GM19099 (cell line): Measurements from ENCODE around the gene CAMK2A.

Experiments used
- POLR2A ChIP-seq: IDR thresholded peaks from 3 replicates; pipeline ENCODE4 v1.6.1; 2011; ENCODE audit warnings: low read depth; ENCODE audit not compliant: insufficient read length; ENCODE audit errors: extremely low read depth

CAMK2A gene

DNA sequence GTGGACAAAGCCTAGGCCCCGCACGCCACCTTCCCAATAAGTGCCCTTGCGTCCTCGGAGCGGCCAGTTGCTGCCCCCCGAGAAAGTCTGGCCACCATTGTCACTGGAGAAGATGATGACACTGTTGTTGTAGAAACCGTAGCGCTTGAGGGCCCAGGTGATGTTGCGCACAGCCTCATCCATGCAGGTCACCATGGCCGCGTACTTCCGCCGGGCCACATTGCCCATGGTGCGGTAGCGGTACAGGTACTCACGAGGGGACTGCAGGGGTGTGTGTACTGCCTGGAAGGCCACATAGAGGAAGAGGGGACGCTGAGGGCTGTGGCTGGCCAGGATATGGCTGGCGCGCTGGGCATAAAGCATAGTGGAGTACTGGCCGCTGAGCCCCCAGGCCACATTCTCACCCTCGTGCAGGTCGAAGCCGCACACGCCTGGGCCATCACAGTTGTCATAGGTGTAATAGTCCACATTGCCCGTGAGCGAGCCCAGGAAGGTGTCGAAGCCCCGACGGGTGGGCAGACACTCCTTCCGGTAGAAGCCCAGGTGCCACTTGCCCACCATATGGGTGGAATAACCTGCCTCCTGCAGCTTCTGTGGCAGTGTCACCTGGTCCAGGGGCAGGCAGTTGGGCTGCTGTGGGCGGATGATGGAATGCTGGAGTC lies 8.5 kb upstream of the CAMK2A start:
- no peak for TF ChIP-seq POLR2A

DNA sequence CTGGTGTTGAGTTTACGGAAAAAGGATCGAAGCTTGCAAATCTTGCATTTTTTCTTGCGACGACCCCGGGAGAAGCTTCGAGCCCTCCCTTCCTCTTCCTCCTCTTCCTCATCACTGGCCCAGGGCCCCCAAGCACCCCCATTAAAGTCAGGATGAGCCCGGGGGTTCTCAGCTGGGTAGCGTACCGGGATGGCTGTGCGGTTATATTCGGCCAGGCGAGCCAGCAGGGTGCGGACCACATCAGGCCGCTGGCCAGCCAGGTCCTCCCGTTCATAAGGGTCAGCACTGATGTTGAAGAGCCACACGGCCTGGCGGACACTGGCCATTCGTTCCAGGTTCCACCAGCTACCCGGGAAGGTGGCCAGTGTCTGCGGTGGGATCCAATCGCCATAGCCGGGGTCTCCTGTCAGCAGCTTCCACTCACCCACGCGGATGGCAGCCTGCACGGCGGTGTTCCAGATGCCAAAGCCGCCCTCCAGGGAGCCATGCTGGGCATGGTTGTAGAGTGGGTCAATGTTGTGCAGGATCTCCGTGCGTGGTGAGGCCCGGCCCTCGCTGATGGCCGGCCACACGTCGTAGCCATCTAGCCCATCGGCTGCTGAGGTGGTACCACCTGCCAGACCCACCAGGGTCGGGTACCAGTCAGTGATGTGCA lies 7.8 kb upstream of the CAMK2A start:
- TF ChIP-seq POLR2A: no peak

DNA sequence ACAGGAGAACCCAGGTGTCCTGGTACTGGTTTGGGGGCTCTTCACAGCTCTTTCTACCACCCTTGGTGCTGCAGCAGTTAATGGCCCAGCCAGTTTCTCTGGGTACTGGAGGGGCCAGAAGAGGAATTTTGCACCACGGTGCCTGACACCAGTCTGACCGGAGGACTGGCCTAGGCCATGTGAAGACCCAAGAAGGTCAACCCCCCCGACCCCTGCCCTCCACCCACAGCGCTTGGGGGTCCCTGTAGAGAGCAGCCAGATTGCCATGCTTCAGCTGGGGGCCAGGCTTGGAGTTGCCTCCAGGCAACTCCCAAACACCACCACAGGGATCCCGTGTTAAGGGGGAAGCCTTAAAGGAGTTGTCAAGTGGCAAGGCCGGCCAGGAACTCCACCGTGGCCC lies 6.9 kb upstream of the CAMK2A start:
- TF ChIP-seq POLR2A: no peak

DNA sequence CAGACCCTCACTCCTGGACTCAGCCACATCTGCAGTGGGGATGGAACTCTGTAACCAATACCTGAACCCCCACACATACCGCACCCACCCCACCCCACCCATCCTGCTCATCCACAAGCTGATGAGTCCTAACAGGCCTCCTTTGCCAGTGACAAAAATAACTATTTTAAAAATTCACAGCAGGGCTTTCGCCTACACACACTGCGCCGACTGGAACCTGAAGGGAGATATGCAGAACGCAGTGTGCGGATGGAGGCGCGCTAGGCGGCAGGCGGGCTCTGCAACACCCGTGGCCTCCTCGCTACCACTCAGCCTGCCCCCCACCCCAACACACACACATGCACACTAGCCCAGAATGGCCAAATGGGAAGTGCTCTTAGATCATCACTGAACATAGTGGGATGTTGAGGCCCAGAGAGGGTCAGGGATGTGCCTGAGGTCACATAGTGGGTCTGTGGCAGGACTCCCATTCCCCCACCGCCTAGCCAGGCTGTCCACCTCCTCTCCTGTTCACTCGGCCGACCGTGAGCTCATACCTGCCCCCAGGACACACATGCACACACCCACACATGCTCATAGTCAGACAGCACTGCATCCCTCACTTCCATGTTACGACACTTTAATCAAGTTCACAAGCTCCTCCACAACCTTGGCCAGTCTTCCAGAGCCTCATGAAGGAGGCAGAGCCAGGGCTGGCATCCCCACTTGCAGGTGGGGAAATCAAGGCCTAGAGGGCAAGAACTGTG lies 6.3 kb upstream of the CAMK2A start:
- no peak for TF ChIP-seq POLR2A

DNA sequence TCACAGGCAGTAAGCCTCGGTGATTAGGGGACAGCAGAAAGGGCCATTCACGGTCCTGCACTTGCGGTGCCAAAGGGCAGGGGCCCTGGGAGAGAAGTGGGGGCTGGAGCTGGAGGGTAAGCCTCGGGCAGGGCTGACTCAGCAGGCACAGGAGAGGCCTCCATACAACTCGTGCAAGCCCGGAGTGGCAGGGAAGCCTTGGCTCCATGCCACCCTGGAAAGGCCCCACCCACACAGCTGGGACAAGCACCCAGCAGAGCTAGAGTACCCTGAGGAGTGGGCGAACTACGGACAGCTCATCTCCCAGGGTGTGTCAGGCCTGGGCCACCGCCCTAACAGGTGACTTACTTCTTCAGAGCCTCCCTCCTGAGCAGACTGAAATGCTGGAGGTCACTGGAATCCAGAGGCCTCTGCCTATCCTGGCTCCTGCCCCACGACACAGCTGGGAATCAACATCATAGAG lies 5.6 kb upstream of the CAMK2A start:
- no peak for TF ChIP-seq POLR2A

DNA sequence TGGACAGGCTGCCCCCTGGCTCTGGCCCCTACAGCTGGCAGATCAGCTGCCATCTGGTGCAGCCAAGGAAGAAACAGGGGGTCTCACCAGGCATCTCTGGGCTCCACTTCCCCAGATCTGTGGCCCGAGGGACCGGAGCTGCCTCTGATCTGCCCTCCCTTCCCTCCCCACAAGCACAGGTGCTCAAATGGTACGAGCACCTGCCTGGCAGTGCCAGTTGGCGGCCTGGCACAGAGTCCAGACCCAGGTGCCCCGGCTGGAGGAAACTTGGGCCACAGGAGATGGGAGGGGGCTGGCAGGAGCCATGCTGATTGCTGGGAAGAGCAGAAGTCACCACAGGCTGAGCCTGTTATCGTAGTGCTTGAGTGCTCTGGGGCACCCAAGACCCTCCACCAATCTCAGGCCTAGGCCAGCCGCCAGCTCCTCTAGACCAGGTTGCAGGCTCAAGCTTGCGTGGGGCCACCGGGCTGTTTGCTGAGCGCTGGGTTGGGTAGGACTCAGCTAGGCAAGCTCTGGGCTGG lies 5.0 kb upstream of the CAMK2A start:
- no peak for TF ChIP-seq POLR2A

DNA sequence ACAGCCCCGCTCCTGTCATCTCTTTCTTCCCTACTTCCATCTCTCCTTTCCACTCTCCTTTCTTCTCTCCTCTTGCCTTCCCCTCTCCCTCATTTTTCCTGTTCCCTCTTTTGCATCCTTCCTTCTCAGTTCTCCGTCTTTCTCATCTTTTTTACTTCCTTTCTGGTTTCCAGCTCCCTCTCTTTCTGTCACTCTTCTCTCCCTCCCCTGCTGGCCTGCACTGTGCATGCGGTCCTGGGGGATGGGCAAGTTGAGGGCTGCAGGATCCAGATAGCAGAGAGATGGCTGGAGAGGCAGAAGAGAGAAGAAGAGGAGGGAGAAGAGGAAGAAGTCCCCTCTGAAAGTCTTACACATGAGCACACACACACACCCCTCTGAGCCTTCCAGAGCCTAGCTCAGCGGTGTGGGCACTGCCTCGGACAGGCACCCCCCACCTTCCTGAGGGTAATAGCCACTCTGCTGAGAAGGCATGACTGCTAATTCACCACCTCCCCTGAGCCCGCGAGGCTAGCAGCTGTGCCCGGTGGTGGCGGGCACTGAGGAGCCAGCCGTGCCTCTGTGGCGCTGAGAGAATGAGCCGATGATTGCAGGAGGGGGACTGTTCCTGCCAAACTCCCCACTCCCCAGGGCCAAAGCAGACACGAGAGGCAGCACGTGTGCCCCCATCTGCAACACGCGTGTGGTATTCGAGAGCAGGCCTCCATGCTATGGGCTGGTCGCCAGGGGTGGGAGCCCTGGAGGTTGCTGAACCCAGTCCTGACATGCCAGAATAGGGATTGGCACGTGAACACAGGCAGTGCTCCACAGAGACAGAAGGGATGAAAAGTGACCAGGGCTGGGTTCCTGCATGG lies 3.7 kb upstream of the CAMK2A start:
- TF ChIP-seq POLR2A: no peak

DNA sequence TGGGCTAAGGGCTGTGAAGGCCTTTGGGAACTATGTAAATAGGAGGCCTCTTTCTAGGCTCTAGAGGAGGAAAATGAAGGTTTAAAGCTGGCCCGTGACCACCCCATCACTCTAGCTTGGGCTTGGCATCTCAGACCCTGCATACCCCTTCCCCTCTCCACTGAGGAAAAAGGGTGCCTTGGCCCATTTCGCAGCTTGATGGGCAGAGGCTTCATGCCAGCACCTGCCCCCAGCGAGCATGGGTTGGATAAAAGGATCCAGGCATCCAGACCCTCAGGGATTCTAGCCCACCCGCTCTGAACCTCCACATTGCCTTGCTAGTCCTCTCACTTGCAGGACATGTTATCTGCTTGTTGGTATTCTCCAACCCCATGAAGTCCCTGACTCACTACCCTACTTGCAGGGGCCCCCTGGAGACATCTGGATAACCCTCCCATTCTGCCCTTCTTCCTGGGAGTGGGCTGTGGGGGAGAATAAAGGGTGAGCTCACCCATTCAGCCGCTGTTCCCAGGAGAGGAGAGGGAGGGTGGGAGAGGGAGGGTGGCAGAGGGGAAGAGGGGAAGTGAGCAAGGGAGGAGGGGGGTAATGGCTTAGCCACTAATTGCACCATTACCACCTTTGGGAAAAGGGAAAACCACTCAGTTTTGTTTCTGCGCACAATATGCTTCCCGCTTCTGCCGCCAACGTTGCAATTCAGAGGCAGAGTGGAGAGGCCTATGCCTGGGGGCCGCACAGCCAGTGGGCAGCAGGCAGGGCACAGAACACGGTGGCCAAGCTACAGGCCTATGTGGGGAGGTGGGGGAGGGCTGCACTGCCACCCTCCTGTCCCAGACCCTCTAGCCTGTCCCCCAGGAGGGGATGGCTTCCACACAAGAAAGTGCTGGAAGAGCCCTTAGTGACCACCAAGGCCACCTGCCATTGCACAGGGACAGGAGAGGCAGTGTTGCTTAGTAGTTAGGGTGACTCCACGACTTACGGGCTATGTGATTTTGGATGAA lies 2.1 kb upstream of the CAMK2A start:
- TF ChIP-seq POLR2A: no peak

DNA sequence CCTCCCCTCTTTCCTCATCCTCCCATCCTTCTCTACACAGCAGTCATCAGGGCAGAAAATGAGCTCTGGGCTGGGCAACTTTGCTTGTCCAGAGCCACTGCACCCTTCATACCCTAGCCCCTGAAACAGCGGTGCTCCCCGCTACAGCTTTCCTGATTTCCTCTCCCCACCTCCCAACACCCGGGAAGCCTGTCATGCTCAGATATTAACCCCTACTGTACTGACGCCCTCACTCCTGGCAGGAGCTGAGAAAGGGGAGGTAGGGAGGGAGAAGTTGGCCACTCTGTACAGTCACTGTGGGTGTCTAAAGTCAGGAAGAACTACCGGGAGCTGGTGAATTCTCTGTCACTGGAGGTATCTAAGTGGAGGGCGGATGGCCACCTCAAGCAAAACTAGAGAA lies 782 bp downstream of the CAMK2A start:
- no peak for TF ChIP-seq POLR2A

DNA sequence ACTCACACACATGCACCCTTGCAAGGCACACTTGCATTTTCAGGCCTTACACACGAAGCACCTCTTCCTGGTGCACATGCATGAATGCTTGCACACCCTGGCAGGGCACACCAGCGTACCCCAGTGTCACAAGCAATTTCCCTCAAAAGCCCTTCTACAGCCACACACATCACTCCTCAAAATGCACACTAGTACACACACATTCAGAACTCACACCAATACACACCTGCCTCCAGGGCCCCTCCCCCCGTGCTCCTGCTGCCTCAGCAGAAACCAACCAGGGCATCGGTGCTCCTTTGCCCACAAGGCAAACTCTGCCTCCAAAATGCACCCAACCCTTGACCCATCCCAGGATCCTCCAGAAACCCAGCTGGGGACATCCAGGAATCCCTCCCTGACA lies 1.2 kb downstream of the CAMK2A start:
- TF ChIP-seq POLR2A: no peak

DNA sequence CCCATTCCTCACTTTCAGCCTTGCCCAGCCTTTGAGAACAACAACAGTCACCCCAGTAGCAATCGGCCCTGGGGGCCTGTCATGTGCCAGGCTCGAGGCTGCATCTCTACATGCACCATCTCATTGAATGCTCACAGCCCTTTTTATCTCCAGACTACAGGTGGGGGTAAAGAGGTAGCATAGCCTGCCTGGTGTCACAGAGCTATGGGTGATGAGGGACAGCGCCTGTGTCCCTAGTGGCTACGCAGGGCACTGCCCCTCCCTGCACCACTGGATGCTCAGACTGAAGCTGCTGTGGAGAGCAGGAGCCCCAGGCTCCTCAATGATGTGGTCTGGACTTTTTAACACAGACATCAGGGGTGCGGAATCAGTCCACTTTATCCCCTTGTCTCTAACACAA lies 2.8 kb downstream of the CAMK2A start:
- no peak for TF ChIP-seq POLR2A

DNA sequence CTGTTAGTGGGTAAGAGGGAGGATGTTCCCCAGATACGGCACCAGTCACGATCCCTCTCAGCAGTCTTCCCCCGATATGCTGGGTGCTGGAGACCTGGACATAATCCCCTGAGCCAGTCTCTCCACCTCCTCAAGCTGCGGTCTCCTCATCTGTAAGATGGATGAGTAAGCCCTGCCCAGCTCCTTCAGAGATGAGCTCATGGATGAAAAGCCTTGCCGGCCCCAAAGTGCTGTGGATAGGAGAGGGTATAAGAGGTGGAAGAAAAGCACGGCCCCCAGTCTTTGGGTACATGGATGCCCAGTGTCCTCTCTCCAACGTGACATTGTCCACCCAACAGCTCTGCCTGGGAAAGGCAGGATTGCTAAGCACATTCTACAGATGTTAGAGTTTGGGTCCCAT lies 4.5 kb downstream of the CAMK2A start:
- no peak for TF ChIP-seq POLR2A

DNA sequence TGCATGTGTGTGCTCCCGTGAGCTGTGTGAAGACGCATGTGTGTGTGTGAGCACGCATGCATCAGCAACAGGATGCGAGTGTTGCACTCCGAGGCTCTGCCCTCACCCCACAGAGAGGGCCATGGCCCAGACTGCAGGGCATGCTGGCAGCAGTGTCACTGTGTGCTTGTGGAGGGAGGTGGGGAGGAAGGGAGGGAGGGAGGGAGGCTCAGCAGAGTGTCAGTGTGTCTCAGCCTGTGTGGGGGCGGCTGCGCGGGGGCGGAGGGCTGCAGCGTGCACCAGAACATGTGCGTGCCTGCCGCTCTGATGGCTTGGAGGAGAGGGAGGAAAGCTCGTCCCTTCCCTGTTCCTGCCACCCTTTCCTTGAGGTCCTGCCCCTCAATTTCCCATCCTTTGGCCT lies 5.3 kb downstream of the CAMK2A start:
- no peak for TF ChIP-seq POLR2A

DNA sequence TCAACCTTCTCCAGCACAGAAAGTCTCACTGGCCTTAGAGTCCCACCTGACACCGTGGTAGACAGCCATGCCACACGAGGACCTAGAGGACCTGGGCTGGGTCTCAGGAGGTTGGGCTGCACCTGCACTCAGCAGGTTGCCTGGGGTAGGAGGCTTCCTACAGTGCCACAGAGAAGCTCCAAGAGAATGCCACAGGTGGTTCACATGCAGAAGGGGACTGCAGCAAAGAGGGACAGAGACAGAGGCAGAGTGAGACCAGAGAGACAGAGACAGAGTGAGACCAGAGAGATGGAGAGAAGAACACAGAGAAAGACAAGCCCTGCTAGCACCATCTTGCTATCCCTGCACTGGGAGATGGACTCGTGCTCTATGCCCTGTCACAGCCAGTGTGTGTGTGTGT lies 5.7 kb downstream of the CAMK2A start:
- TF ChIP-seq POLR2A: no peak
